Testis (tissue), 2 donors: Measurements from ENCODE around the gene ALAS1.

ENCODE experiments used
- CTCF ChIP-seq, 3 experiments: fragments of 450-650 bp in 2 of 3; fragments of 200-600 bp in 1 of 3; sonication (generic) in 1 of 3; IDR thresholded peaks; one replicate each; pipeline ENCODE4 v1.5.1; 2016 to 2019; ENCODE audit warnings: antibody characterized with exemption in 3 of 3, mild to moderate bottlenecking in 2 of 3, moderate library complexity in 1 of 3
- POLR2A ChIP-seq: fragments of 450-650 bp; IDR thresholded peaks from one replicate; pipeline ENCODE4 v1.6.1; 2017; ENCODE audit warnings: antibody characterized with exemption, mild to moderate bottlenecking, moderate library complexity

DNA sequence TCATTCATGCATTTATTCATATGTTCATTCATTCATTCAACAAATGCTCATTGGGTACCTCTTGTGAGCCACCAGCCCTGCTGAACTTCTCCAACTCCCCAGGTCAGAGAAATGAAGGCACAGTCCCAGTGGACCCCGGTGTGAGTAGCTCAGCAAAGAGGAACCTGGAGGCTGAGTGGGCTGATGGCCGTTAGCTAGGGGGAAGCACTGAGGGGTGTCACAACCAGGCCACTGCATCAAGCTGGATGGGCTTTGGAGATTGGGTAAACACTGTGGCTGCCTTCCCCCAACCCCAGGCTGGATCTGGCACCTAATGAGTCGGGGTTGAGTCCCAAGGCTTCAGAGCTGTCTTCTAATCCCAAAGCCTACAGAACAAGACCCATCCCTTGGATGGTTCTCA is 12.1 kb upstream of the ALAS1 start:
- no peak for TF ChIP-seq POLR2A
- no peak for TF ChIP-seq CTCF (IDR thresholded peaks at IDR 0.05)
